Ovary (tissue), 3 donors: ENCODE data around the gene APP.

Source experiments
- CTCF ChIP-seq, 3 donors: fragments of 450-650 bp in 2 of 3; fragments of 200-600 bp in 1 of 3; IDR thresholded peaks; one replicate each; pipeline versions ENCODE4 v1.5.1 to v1.8.0; 2016 to 2022; ENCODE audit warnings: antibody characterized with exemption in 3 of 3, mild to moderate bottlenecking in 1 of 3
- EP300 ChIP-seq: sonication (generic); formaldehyde crosslinking; IDR thresholded peaks from one replicate; pipeline ENCODE4 v1.6.1; 2017; ENCODE audit warnings: antibody characterized with exemption
- POLR2A ChIP-seq: fragments of 450-650 bp; IDR thresholded peaks from one replicate; pipeline ENCODE4 v1.6.1; 2017; ENCODE audit warnings: antibody characterized with exemption, mild to moderate bottlenecking, moderate library complexity
- donor health status: DM: no; HTN: no; CAD: no.

- TF ChIP-seq POLR2A (no peak), CTCF (IDR thresholded peaks at IDR 0.05) (no peak), EP300 (no peak)
Measured at GRCh38 chr21:26116456-26117011, 54.0 kb downstream of the APP start.
